Activated gamma-delta T cell treated with anti-CD3 and anti-CD28 coated beads, Interleukin-2, amount 50 U/mL, for 16 hours (primary cell): Measurements from ENCODE around the gene DNM2.
"Not testable (repeated sequence)": the region's sequence is repeated elsewhere in the genome, so short reads cannot be mapped to it uniquely, and the experiment has no call there.

Experiments
- DNase-seq: peaks from one replicate; pipeline ENCODE4 v3.0.0-alpha.2; 2020; ENCODE audit warnings: low read depth

Gene DNM2

GRCh38 chr19:10752913-10753704 lies 35.2 kb downstream of the DNM2 start:
- DNase-seq: no peak

- DNase-seq: no peak
These were observed 38.5 kb downstream of the DNM2 start for GRCh38 chr19:10756371-10756770.

- no peak for DNase-seq
These were observed 38.9 kb downstream of the DNM2 start for GRCh38 chr19:10756791-10757190.

- DNase-seq: not testable (repeated sequence)
These were observed 40.2 kb downstream of the DNM2 start for GRCh38 chr19:10758050-10758449.

- no peak for DNase-seq
These were observed 41.1 kb downstream of the DNM2 start for GRCh38 chr19:10758978-10759377.

- DNase-seq: peak; percentile 18
These were observed 42.5 kb downstream of the DNM2 start for GRCh38 chr19:10760273-10760944.

- no peak for DNase-seq
These were observed 43.8 kb downstream of the DNM2 start for GRCh38 chr19:10761443-10762250.

- DNase-seq: no peak
These were observed 44.8 kb downstream of the DNM2 start for GRCh38 chr19:10762656-10763055.

- no peak for DNase-seq
These were observed 45.5 kb downstream of the DNM2 start for GRCh38 chr19:10763411-10763810.

- DNase-seq: no peak
These were observed 46.0 kb downstream of the DNM2 start for GRCh38 chr19:10763828-10764339.

- no peak for DNase-seq
These were observed 46.5 kb downstream of the DNM2 start for GRCh38 chr19:10764340-10764894.

- DNase-seq: no peak
These were observed 48.3 kb downstream of the DNM2 start for GRCh38 chr19:10766049-10766623.

- DNase-seq: no peak
These were observed 48.9 kb downstream of the DNM2 start for GRCh38 chr19:10766671-10767201.

GRCh38 chr19:10767726-10768125 lies 49.8 kb downstream of the DNM2 start:
- no peak for DNase-seq

- DNase-seq: no peak
These were observed 50.5 kb downstream of the DNM2 start for GRCh38 chr19:10768369-10768768.

GRCh38 chr19:10768936-10769335 lies 51.1 kb downstream of the DNM2 start:
- no peak for DNase-seq

- DNase-seq: no peak
These were observed 51.9 kb downstream of the DNM2 start for GRCh38 chr19:10769533-10770491.

- no peak for DNase-seq
These were observed 56.1 kb downstream of the DNM2 start for GRCh38 chr19:10773969-10774368.

GRCh38 chr19:10774893-10775292 lies 57.0 kb downstream of the DNM2 start:
- no peak for DNase-seq

- no peak for DNase-seq
These were observed 59.2 kb downstream of the DNM2 start for GRCh38 chr19:10776900-10777650.
